ENCODE results near the gene TMEM129.

Gene TMEM129

DNA sequence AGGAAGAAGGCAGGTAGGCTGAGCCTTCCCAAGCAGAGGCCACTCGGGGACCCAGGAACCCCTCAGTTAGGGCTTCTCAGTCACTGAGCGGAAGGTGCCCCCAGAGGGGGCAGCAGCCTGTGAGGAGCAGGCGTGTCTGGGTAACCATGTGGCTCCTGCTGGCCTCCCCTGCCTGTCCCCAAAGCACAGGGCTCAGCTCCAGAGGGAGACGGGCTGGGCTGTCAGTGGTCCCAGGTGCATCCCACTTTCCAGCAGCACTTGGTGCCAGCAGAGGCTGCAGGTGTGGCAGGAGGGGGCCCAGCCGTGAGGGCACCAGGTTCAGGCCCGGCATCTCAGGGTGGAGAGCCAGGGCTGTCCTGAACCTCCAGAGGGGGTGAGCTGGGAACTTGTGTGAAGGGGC is 22.9 kb upstream of the TMEM129 start:
- no peak for DNase-seq

DNA sequence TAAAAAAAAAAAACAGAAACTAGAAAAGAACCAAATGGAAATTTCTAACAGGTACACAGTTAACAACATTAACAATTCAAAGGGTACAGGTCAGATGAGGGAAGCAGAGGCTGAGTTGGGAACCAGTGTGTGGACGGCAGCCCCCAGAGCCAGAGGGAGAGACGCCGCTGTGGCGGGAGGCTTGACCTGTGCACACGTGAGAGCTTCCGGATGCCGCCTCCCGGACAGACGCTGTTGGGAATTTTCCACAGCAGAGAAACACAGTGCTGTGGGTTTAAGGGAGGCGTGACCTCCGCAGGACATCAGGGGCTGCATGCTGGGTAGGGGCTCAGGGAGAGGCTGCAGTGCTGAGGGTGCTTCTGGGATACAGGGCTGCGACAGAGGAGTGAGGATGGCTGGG is 22.4 kb upstream of the TMEM129 start:
- no peak for DNase-seq

DNA sequence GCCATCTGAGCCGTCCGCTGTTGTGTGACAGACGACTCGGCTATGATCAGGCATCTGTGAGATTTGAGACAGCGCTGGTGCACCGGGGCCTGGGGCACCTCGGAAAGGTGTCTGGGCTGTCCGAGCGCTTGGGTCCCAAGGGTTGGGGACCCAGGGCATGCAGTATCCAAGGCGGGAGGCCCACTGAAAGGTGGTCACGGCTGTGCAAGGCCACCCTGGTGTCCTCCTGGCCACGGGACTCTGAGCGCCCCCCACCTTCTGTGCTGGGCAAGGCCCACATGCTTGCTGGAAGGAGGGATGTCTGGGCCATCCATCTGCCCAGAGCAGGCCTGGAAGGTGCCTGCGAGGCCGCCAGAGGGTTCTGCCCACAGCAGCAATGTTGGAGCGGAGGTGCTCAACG is 20.1 kb upstream of the TMEM129 start:
- no peak for DNase-seq

DNA sequence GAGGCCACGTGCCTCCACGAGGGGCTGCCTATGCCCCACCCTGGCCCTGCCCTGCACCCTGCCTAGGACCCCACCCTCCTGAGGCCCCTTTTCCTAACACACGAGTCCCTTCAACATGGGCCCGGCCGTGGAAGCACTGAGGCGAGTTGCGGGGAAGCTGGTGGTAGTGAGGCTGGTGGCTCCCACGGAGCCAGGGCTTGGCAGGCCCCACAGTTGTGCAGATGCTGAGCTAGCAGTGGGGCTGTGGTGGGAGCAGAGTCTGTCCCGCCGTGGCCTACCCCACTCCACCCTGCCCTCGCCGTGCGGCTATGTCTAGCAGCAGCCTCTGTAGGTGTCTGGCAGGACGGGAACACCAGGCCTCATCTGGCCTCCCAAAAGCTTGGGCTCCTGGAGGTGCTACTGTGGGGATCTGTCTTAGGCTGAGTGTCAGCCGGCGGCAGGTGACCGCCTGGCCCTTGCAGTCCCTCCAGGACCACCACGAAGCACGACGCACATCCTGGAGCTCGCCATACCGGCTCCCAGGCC is 19.0 kb upstream of the TMEM129 start:
- no peak for DNase-seq

DNA sequence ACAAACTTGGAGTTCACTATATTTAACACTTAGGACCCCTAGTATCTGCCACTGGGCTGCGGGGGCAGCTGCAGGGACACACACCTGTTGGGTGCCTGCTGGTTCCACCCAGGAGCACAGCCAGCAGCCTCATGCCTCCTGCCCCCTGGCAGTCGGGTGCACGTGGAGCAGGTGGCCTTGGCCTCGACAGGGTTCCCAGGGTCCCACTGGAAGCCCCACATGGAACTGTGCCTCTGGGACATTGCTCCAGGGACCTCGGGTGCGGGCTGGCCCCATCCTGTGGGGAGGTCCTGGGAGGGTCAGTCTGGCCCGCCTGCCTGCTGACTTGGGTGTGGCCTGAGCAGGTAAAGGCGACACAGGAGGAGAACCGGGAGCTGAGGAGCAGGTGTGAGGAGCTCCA is 18.2 kb upstream of the TMEM129 start:
- no peak for DNase-seq

DNA sequence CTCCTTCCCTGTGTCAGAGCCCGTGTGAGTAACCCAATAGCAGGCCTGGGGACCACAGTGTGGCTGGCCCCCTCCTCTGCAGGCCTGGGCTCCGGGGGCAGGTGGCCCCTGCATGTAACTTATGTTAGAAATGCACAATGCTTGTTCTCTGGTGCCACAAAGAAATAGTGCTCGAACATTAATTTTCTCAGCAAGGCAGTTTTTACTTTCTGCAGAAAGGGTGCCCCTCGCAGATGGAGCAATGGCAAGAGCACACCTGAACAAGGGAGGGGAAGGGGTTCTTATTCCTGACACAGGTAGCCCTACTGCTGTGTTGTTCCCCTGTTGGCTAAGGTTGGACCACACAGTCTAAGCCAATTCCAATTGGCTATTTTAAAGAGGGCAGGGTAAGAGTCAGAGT is 17.3 kb upstream of the TMEM129 start:
- no peak for DNase-seq

DNA sequence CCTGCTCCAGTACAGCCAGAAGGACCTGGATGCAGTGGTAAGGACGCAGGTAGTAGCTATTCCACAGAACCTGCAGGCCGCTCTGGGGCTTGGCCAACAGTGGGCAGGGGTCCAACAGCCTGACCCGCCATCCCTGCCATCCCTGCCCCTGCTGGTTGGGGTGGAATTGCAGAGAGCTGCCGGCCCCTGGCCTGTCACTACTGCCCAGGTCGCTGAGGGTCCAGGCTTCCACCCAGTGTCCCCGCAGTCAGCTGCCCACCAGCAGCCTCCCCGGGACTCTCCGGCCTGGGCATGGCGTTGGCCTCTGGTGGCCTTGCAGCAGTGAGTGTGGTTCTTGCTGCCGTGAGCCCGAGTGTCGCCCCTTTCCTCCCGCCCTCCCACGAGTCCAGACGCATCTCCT is 16.5 kb upstream of the TMEM129 start:
- DNase-seq: no peak

DNA sequence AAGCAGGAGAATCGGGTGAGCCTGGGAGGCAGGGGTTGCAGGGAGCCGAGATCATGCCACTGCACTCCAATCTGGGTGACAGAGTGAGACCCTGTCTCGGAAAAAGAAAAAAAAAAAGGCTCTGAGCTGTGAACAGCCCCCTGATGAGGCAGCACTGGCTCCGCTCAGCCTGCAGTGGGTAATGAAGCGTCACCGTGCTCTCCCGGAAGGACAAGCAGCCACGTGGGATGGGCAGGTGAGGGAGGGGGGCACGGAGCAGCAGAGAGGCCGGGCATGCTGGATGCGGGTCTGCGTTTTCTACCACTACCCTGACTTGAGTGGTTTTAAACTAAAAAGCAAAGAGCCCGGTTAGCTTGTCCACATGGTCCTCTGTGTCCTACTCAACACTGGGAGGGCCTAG is 15.7 kb upstream of the TMEM129 start:
- no peak for DNase-seq

DNA sequence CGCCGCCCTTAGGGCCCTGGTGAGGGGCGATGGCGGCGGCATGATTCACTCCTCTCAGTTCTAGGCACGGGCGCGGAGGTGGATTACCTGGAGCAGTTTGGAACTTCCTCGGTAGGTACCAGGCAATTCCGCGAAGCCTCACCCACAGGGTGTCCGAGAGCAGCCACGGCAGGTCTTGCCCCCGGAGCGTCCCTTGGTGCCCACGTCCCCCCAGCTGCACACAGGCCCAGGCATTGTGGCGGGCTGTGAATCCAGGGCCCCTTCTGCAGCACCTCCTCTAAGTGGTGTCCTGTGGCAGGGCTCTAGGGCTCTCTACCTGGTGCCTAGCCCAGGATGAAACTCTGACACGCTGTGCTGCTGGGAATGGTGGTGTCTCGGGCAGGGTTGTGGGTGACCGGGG is 14.1 kb upstream of the TMEM129 start:
- no peak for DNase-seq

DNA sequence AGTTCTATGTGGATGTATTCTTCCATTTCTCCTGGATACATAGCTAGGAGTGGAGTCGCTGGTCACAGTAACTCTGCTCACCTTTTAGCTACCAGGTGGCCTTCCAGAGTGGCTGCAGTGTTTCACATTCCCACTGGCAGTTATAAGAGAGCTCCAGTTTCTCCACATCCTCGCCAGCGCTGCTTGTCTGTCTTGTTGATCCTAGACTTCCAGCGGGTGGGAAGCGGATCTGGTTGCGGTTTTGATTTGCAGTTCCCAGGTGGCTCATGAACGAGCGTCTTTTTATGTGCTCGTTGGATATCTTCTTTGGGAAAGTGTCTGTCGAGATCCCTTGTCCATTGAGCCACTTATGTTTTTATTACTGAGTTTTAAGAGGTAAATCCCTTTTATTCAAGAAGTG is 11.8 kb upstream of the TMEM129 start:
- DNase-seq: no peak

DNA sequence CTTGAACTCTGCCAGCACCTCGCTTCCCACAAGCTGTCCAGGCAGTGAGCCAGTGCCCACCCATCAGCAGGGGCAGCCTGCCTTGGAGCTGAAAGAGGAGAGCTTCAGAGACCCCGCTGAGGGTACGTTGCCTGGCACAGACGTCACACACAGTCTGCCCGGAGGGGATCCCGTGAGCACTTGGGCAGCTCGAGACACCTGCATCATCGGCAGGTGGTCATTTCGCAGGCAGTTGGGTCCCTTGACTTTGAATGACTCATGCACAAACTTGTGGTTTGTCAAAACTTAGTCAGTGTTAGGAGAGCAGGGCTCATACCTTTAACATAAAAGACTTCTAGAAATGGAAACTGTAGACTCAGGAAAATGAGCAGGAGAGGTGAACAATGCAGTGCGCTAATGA is 10.1 kb upstream of the TMEM129 start:
- DNase-seq: no peak

DNA sequence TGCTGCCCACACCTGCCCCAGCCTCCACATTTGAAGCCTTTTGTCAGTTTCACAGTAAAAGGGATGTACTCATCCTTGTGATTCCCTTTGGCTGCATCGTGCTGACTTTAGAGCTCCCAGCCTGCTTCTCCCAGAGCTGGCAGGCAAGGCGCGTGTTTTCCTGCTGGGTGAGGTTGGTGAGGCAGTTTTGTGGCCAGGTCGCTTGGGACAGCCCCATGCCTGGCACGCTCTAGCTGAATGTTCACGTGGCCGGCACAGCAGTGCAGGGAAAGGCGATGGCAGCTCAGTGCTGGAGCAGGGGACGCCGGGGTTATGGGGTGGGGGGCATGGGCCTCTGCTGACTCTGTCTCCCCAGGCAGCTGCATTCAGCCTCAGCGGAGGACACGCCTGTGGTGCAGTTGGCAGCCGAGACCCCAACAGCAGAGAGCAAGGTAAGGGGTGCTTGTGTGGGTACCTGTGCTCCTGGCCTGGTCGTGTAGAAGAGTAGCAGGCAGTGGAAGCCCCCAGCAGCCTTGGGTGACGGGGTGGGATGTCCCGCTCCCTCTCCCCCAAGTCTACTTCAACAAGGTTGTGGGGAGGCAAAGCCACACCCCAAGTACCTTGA is 9.5 kb upstream of the TMEM129 start:
- DNase-seq: no peak

DNA sequence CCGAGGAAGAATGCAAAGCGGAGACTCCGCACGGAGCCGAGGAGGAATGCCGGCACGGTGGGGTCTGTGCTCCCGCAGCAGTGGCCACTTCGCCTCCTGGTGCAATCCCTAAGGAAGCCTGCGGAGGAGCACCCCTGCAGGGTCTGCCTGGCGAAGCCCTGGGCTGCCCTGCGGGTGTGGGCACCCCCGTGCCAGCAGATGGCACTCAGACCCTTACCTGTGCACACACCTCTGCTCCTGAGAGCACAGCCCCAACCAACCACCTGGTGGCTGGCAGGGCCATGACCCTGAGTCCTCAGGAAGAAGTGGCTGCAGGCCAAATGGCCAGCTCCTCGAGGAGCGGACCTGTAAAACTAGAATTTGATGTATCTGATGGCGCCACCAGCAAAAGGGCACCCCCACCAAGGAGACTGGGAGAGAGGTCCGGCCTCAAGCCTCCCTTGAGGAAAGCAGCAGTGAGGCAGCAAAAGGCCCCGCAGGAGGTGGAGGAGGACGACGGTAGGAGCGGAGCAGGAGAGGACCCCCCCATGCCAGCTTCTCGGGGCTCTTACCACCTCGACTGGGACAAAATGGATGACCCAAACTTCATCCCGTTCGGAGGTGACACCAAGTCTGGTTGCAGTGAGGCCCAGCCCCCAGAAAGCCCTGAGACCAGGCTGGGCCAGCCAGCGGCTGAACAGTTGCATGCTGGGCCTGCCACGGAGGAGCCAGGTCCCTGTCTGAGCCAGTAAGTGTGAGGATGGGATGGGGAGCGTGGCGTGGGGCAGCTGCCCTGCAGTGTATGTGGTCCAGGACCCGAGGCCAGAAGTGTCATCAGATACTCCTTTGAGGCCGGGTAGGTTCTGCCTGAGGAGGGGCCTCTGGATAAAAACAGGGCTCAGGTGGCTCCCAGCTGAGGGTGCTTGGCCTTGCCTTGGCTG is 7.2 kb upstream of the TMEM129 start:
- DNase-seq: no peak

DNA sequence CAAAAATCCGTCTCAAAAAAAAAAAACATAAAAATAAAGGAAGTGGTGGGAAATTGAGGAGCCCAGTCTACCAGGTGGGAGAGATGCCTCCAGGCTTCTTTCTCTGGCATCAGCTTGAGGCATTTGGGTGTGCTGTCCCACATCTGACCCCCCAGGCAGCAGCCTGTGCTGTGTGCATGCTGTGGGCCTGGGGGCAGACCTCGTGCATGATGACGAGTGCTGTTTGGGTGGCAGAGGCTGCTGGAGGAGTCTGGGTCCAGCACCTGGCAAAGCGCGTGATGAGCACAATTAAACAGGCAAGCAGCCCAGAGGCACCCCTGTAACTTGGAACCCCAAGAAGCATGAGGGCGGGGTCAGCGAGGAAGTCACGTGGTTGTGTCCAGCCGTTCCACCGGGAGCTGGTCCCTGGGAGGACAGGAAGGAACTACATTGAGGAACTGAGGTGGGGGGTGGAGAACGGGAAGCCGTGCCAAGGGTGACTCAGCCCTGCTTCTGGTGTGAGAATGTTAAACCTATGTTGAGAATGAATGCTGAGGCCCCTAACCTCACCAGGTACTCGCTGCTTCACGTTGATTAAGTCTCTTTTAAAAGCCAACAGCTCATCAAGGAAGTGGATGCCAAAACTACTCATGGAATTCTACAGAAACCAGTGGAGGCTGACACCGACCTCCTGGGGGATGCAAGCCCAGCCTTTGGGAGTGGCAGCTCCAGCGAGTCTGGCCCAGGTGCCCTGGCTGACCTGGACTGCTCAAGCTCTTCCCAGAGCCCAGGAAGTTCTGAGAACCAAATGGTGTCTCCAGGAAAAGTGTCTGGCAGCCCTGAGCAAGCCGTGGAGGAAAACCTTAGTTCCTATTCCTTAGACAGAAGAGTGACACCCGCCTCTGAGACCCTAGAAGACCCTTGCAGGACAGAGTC is 6.3 kb upstream of the TMEM129 start:
- no peak for DNase-seq

DNA sequence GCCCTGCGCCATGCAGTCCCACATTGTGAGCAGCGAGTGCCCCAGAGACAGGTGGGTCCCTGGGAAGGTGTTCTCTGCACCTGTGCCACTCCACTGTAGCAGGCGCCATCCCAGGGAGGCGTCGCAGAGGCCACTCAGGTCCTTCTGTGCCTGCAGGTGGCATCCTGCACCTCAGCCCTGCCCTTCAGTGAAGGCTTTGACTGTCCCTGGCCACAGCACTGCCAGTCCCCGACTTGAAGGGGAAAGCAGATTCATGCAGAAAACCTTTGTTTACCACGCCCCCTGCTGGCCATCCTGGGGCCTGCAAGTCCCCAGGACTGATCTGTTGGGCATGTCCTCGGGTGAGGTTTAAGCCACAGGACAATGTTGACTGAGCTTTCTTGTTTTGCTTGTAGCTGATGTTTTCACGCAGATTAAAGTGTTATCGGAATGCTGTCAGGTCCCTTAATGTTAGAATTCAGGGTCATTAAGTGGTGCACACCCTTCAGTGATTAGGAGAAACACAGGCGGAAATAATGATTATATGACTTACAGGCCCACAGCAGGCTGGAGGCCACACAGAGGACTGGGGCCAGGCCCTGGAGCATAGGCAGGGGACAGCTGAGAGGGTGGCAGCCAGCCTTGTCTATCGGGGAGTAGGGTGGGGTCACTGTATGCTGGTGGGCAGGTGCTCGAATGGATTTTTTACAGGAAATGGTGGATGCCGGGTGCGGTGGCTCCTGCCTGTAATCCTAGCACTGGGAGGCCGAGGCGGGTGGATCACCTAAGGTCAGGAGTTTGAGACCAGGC is 5.2 kb upstream of the TMEM129 start:
- DNase-seq: peak; percentile 48

DNA sequence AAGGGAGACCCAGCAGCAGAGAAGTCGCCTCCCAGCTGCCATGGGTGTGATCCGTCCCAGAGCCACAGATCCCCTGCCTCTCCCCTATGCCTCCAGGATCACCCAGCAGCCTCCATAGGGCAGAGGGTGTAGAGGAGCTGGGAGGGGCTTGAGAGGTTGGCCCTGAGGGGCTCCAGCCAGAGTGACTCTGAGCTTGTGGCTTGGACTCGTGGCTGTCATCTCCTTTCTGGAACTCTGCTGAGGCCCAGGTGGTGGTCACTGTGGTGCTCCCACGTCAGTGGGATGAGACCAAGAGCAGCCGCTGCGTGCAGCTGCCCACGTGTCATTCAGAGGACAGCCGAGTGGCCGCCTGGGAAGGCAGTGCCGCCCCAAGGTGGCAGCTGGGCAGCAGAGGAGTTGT is 4.4 kb upstream of the TMEM129 start:
- DNase-seq: no peak

DNA sequence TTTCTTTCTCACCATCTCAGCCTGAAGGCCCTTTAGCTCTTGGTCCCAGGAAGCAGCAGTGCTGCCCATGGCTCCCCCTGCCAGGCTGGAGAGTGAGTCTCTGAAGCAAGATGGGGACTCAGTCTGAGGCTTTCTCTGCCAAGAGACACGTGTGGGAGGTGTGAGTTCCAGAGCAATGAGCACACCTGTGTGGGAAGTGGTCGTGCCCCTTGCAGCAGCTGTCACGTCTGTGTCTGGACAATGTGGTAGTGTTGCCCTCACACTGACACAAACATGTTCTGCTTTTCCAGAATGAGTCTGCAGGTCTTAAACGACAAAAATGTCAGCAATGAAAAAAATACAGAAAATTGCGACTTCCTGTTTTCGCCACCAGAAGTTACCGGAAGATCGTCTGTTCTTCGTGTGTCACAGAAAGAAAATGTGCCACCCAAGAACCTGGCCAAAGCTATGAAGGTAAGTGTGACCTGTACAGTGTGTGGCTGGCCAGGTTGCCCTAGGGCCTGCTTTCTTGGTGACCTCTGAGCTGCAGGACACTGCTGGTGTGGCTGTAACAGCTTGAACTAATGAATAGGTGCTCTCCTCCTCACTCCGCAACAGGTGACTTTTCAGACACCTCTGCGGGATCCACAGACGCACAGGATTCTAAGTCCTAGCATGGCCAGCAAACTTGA is 2.1 kb upstream of the TMEM129 start:
- no peak for DNase-seq

DNA sequence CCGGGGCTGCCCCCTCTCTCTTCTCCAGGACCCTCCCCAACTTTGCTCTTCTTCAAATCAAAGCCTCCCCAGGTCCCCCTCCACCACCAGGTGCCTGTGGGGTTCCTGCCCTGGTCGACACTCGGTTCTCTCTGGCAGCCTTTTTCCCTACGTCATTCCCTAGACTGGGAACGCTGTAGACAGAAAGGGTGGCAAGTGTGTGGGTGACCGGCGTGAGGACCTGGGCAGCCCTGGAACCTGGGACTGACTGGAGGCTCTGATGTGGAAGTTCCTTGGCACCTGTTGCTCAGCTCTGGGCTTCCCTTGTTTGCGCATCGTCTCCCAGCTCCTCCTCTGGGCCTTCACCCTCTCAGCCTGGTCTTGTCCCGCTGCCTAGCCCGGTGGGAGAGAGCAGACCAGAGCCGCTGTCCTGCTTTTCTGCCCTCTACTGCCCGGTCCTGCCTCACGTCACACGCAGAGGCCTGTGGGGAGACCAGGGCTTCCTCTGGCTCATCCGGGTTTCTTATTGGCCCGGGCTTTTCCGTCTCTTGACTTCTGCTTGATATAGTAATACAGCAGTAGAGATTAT is 1.5 kb upstream of the TMEM129 start:
- no peak for DNase-seq

DNA sequence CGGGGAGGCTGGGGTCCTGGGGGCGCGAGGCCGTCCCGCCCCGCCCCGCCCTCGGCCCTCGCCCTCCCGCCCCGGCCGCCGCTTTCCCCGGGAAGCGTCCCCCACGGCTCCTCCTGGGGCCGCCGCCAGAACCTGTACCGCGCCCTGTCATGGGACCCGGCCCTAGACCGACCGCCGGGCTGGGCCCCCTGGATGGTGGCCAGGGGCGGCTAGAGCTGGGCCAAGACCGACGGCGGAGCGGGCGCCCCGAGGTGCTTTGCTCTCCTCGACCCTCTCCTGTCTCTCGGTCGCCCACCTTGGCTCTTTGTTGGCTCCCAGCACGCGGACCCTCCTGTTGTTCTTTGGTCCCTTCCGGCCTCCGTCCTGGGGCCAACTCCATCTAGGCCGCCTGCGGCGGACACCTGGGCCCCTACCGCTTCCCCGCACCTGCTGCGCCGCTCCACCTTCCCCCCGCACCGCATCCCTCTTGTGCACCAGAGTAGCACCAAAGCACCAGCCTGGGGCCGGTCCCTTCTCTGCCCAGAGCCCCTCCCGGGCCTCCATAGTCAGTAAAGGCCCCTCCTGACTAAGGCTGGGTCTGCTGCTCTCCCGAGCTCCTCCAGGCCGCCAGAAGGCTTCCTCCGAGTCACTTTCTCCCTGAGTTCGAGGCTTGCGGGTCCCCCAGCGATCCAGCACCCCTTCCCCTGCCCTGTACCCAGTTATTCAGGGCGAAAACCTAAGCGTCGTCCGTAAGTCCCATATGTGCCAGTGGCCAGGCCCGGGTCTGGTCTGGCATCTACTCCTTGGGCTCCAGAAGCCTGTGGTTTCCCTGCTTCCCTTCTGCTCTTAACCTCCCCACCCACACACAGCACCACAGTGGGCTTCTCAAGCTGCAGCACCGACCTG is 785 bp upstream of the TMEM129 start:
- no peak for DNase-seq

DNA sequence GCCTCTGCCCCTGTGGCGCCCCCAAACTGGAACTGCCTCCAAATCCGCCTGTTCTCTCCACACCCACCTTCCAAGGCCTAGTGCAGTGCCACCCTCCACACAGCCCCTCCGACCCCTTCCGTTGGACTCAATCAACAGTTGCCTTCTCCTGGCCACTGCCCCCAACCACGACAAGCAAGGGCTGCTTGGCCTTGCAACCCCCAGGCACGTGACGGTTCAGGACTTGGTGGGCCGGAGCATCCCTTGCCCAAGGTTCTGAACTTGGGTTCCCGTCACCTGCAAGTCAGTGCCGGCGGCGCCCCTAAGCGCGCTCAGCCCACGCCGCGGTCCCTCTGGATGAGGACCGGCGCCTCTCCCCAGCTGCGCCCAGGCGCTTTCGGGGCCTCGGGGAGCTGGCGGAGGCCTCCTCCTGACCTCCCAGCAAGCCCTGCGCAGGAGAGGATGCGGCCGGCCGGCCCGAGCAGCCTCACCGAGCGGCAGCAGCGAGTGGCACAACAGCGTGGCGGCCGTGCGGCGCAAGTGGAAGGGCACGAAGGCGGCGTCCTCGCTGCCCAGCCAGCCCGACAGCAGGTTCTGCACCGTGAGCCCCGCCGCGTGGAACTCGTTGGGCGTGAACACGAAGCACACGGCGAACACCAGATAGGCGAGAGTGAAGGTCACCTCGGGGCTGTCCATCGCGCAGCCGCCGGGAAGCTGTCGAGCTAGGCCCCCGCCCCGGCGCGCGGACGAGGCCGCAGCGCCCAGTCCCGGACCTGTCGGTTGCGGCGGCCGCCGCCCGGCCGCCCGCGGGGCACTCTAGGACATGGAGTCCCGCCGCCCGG is 750 bp downstream of the TMEM129 start:
- no peak for DNase-seq

Measured in SHP77 (cell line).